Heart left ventricle (tissue), 13 donors: ENCODE data around the gene GPD1.

Experiments
- CTCF ChIP-seq, 12 donors: fragments of 200-600 bp; sonication (generic) in 4 of 12; IDR thresholded peaks; one replicate each; pipeline versions ENCODE4 v1.5.0 to v1.8.0; 2018 to 2022; ENCODE audit warnings: antibody characterized with exemption in 12 of 12, mild to moderate bottlenecking in 5 of 12
- POLR2A ChIP-seq, 2 donors: fragments of 450-650 bp; IDR thresholded peaks; one replicate each; pipeline ENCODE4 v1.6.1; 2017; ENCODE audit warnings: antibody characterized with exemption in 2 of 2, mild to moderate bottlenecking in 2 of 2, moderate library complexity in 2 of 2
- donor health status: ischemic (EF 13 %, LVEDD 7.1; RV severe dilation, severe dysfunction).
- donor health status: DM: no; HTN: yes; CAD: no.
- donor health status: DM: no; HTN: no; CAD: no.
- donor health status: ischemic (EF 25% LVEDD 6.9; RV normal size, moderate dysfunction).
- donor health status: ischemic (EF 25% LVEDD 5.7; RV mildly dilated, moderate dysfunction).
- donor health status: ischemic (EF 35%, LVEDD 5.7; RV mildly dilated, moderate dysfunction).
- donor health status: nonischemic (EF 11% LVEDD 7.7; RV severe dilation, severe dysfunction).
- donor health status: DM: yes; HTN: yes; CAD: no.
- donor health status: PGD.
- donor health status: ischemic (EF 29% LVEDD 5.4; RV normal size, mild dysfunction).
- donor health status: nonischemic (EF 23%, LVEDD 6.1; RV moderate dilation, normal function).

DNA sequence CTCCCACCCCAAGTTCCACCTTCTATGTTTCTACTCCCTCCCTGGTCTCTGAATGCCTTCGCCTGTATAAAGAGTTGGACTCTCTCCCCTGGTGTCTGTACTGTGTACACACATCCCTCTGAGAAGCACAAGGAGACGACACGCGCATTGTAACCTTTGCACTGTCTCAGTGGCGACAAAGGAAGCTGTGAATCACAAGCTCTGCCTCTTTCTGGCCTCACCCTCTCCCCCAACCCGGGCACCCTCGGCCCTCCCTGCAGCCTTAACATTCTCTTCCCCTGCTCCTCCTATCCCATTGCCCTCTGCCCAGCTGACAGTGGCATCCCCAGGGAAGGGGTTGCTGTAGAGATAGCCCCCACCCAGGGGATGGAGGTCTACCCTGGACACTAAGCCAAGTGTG, 21.2 kb upstream of the GPD1 start:
- no peak for TF ChIP-seq CTCF (IDR thresholded peaks at IDR 0.05)
- TF ChIP-seq POLR2A (IDR thresholded peaks at IDR 0.05): no peak
